ENCODE measurements around the gene FOXG1.

Gene FOXG1

GRCh38 chr14:28766469-28766955, at the start of gene FOXG1:
Gene FOXG1, plus strand, starts transcription at chr14:28766787. Its CDS starts 493 bp downstream, at chr14:28767280.
- no peak for DNase-seq

GRCh38 chr14:28719130-28719529, 47.5 kb upstream of the FOXG1 start:
- no peak for DNase-seq

GRCh38 chr14:28731358-28731757, 35.2 kb upstream of the FOXG1 start:
- no peak for DNase-seq

- no peak for DNase-seq
These were observed 24.3 kb upstream of the FOXG1 start for GRCh38 chr14:28742171-28742846.

GRCh38 chr14:28744126-28744525, 22.5 kb upstream of the FOXG1 start:
- DNase-seq, result no peak

GRCh38 chr14:28745176-28745575, 21.4 kb upstream of the FOXG1 start:
- no peak for DNase-seq

- no peak for DNase-seq
These were observed 20.3 kb upstream of the FOXG1 start for GRCh38 chr14:28746247-28746646.

GRCh38 chr14:28751467-28752058, 15.0 kb upstream of the FOXG1 start:
- DNase-seq, result peak; percentile 70

- DNase-seq, result peak; percentile 76
These were observed 12.2 kb upstream of the FOXG1 start for GRCh38 chr14:28754209-28754985.

- no peak for DNase-seq
These were observed 11.3 kb upstream of the FOXG1 start for GRCh38 chr14:28755198-28755815.

GRCh38 chr14:28755884-28756268, 10.7 kb upstream of the FOXG1 start:
- no peak for DNase-seq

- DNase-seq, result no peak
These were observed 10.2 kb upstream of the FOXG1 start for GRCh38 chr14:28756269-28756883.

GRCh38 chr14:28756884-28757570, 9.6 kb upstream of the FOXG1 start:
- DNase-seq, result peak; percentile 47

- no peak for DNase-seq
These were observed 8.8 kb upstream of the FOXG1 start for GRCh38 chr14:28757786-28758185.

GRCh38 chr14:28758253-28758884, 8.2 kb upstream of the FOXG1 start:
- no peak for DNase-seq

GRCh38 chr14:28758885-28759652, 7.5 kb upstream of the FOXG1 start:
- DNase-seq, result no peak

- DNase-seq, result no peak
These were observed 6.8 kb upstream of the FOXG1 start for GRCh38 chr14:28759653-28760313.

GRCh38 chr14:28760431-28760996, 6.1 kb upstream of the FOXG1 start:
- no peak for DNase-seq

GRCh38 chr14:28761438-28762291, 4.9 kb upstream of the FOXG1 start:
- DNase-seq, result no peak
